Thyroid gland (tissue), 4 donors: ENCODE results near the gene REG1A.

Experiments
- POLR2A ChIP-seq, 2 donors: fragments of 450-650 bp; IDR thresholded peaks; one replicate each; pipeline ENCODE4 v1.6.1; 2017; ENCODE audit warnings: antibody characterized with exemption in 2 of 2, mild to moderate bottlenecking in 2 of 2, moderate library complexity in 1 of 2
- TF ChIP-seq, protein P1 (sequence below), 6 experiments: fragments of 200-600 bp in 3 of 6; fragments of 450-650 bp in 3 of 6; sonication (generic) in 3 of 6; IDR thresholded peaks; one replicate each; pipeline ENCODE4 v1.5.1; 2016 to 2019; ENCODE audit warnings: antibody characterized with exemption in 6 of 6, mild to moderate bottlenecking in 2 of 6, inconsistent platforms in 1 of 6, moderate library complexity in 1 of 6

DNA sequence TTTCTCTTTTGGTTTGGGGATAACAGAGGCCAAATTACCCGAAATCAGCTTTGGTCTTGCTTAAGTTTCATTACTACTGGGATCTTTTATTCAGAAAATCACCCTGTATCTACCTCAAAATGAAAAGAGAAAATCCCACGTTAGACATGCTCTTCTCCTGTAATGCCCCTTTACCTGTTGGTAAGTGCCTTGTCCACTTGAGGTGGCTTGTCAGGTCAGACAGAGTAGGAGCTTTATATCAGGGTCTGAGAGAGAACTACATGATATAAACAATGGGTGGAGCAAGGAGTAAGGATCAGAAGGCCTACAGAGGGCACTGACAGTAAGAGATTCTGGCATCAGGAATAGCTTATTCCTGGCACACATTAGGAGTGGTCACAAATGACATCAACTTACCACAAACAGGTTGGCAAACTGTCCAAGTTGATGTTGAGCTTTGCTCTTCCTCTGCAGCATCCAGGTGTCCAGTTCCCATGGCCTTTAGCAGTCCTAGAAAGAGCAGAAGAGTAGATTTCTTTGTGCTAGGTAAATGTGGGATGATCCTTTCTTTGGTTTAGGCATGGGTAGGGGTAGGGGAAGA is 32.4 kb upstream of the REG1A start, which contains the start of gene REG1B:
- TF ChIP-seq POLR2A (IDR thresholded peaks at IDR 0.05): no peak
- TF ChIP-seq, protein P1, sequence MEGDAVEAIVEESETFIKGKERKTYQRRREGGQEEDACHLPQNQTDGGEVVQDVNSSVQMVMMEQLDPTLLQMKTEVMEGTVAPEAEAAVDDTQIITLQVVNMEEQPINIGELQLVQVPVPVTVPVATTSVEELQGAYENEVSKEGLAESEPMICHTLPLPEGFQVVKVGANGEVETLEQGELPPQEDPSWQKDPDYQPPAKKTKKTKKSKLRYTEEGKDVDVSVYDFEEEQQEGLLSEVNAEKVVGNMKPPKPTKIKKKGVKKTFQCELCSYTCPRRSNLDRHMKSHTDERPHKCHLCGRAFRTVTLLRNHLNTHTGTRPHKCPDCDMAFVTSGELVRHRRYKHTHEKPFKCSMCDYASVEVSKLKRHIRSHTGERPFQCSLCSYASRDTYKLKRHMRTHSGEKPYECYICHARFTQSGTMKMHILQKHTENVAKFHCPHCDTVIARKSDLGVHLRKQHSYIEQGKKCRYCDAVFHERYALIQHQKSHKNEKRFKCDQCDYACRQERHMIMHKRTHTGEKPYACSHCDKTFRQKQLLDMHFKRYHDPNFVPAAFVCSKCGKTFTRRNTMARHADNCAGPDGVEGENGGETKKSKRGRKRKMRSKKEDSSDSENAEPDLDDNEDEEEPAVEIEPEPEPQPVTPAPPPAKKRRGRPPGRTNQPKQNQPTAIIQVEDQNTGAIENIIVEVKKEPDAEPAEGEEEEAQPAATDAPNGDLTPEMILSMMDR (IDR thresholded peaks at IDR 0.05): no peak
